Bone marrow (tissue), 2 donors: ENCODE measurements around the gene EEFSEC.

Source experiments
- DNase-seq, 2 donors: peaks; one replicate each; lab custom pipeline; 2025; lab: John Stamatoyannopoulos, UW

The EEFSEC gene

GRCh38 chr3:128273109-128273840 lies 120.0 kb downstream of the EEFSEC start:
- no peak for DNase-seq

- no peak for DNase-seq
Measured at GRCh38 chr3:128273841-128274573, 120.7 kb downstream of the EEFSEC start.

GRCh38 chr3:128274837-128275236 lies 121.6 kb downstream of the EEFSEC start:
- no peak for DNase-seq

- DNase-seq, result no peak
Measured at GRCh38 chr3:128275316-128276145, 122.2 kb downstream of the EEFSEC start.

GRCh38 chr3:128276146-128276435 lies 122.8 kb downstream of the EEFSEC start:
- no peak for DNase-seq

GRCh38 chr3:128276577-128277183 lies 123.4 kb downstream of the EEFSEC start:
- DNase-seq, result no peak

GRCh38 chr3:128277378-128278069 lies 124.2 kb downstream of the EEFSEC start:
- no peak for DNase-seq

- DNase-seq, result no peak
Measured at GRCh38 chr3:128278130-128278529, 124.8 kb downstream of the EEFSEC start.

- DNase-seq, result no peak
Measured at GRCh38 chr3:128278761-128279600, 125.7 kb downstream of the EEFSEC start.

GRCh38 chr3:128279601-128279880 lies 126.3 kb downstream of the EEFSEC start:
- no peak for DNase-seq

GRCh38 chr3:128280481-128281052 lies 127.3 kb downstream of the EEFSEC start:
- no peak for DNase-seq

GRCh38 chr3:128281056-128281455 lies 127.8 kb downstream of the EEFSEC start:
- no peak for DNase-seq

GRCh38 chr3:128281461-128282367 lies 128.4 kb downstream of the EEFSEC start:
- DNase-seq, result no peak

GRCh38 chr3:128282380-128283196 lies 129.3 kb downstream of the EEFSEC start:
- no peak for DNase-seq

GRCh38 chr3:128283421-128283820 lies 130.1 kb downstream of the EEFSEC start:
- no peak for DNase-seq

- no peak for DNase-seq
Measured at GRCh38 chr3:128285042-128285966, 132.0 kb downstream of the EEFSEC start.

GRCh38 chr3:128285967-128286321 lies 132.7 kb downstream of the EEFSEC start:
- no peak for DNase-seq

GRCh38 chr3:128286691-128287090 lies 133.4 kb downstream of the EEFSEC start:
- DNase-seq, result no peak
